DND-41 (cell line): ENCODE measurements around the gene HAND1.

ENCODE experiments used
- EZH2 ChIP-seq: IDR thresholded peaks from 3 replicates; pipeline ENCODE4 v1.6.1; 2012; ENCODE audit warnings: borderline replicate concordance, low read depth, mild to moderate bottlenecking, moderate library complexity, low read length, inconsistent platforms; ENCODE audit not compliant: severe bottlenecking
- TF ChIP-seq, protein P1 (sequence below): IDR thresholded peaks from 2 replicates; pipeline ENCODE4 v1.5.1; 2012; ENCODE audit warnings: borderline replicate concordance, low read length, moderate library complexity, mild to moderate bottlenecking; ENCODE audit not compliant: poor library complexity, severe bottlenecking; ENCODE audit errors: extremely low read depth

DNA sequence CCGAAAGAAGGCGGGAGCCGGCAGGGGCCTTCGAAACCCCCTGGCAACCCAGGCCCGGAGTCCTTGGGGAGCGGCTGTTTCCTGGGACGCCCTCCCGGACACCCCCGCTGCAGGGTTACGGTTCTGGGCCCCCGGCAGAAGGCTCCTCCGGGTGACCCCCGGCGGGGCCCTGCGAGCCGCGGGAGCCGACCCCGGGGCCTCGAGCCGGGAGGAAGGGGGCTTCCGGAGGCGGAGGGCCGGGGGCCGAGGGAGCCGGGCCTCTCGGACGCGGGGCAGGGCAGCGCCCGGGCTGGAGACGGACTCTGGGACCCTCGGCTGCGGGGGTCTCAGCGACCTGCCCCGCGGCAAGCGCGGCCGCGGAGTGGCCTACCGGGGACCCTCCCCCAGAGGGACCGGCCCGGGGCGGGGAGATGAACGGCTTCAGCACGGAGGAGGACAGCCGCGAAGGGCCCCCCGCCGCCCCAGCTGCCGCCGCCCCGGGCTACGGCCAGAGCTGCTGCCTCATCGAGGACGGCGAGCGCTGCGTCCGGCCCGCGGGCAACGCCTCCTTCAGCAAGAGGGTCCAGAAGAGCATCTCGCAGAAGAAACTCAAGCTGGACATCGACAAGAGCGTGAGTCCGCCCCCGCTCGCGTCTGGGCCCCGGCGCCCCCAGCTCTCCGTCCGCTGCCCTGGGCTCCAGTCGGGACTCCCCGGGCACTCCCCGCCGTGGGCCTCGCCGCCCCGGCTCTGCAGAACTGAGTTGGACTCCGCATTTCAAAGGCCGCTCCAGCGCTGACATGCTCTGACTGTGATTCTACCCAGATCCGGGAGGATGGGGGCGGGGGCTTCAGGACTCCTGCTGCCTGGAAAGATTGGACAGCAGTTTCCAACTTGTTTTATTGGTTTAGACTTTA is 31.6 kb downstream of the HAND1 start:
- TF ChIP-seq, protein P1, sequence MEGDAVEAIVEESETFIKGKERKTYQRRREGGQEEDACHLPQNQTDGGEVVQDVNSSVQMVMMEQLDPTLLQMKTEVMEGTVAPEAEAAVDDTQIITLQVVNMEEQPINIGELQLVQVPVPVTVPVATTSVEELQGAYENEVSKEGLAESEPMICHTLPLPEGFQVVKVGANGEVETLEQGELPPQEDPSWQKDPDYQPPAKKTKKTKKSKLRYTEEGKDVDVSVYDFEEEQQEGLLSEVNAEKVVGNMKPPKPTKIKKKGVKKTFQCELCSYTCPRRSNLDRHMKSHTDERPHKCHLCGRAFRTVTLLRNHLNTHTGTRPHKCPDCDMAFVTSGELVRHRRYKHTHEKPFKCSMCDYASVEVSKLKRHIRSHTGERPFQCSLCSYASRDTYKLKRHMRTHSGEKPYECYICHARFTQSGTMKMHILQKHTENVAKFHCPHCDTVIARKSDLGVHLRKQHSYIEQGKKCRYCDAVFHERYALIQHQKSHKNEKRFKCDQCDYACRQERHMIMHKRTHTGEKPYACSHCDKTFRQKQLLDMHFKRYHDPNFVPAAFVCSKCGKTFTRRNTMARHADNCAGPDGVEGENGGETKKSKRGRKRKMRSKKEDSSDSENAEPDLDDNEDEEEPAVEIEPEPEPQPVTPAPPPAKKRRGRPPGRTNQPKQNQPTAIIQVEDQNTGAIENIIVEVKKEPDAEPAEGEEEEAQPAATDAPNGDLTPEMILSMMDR = no peak
- TF ChIP-seq EZH2 = no peak
